Lower lobe of right lung (tissue), 2 donors: ENCODE data around the gene KCNIP3. TPM values are rescaled to one million over a fixed set of nuclear protein-coding genes. Genes with fewer than 3 reads are reported as not detected.
"Not testable (repeated sequence)": the region's sequence is repeated elsewhere in the genome, so short reads cannot be mapped to it uniquely, and the experiment has no call there.

Source experiments
- ATAC-seq, 2 donors: fragments of 200-7000 bp; cut with Tn5 transposase; one replicate each; pipeline ENCODE4 v1.9.1; 2020 to 2022; ENCODE audit warnings: mild to moderate bottlenecking in 2 of 2, moderate library complexity in 2 of 2
- DNase-seq: peaks from one replicate; pipeline ENCODE4 v3.0.0-alpha.2; 2020
- H3K27ac ChIP-seq: fragments of 200-600 bp; one replicate; pipeline ENCODE4 v1.8.0; 2022
- H3K27me3 ChIP-seq: fragments of 200-600 bp; one replicate; pipeline ENCODE4 v1.8.0; 2022; ENCODE audit warnings: low read depth
- H3K36me3 ChIP-seq: fragments of 200-600 bp; one replicate; pipeline ENCODE4 v1.8.0; 2022; ENCODE audit warnings: mild to moderate bottlenecking
- H3K4me1 ChIP-seq: fragments of 200-600 bp; one replicate; pipeline ENCODE4 v1.8.0; 2022
- H3K4me3 ChIP-seq: fragments of 200-600 bp; one replicate; pipeline ENCODE4 v1.8.0; 2022; ENCODE audit warnings: mild to moderate bottlenecking
- H3K9me3 ChIP-seq: fragments of 200-600 bp; one replicate; pipeline ENCODE4 v1.8.0; 2022
- CTCF ChIP-seq: fragments of 200-600 bp; IDR thresholded peaks from one replicate; pipeline ENCODE4 v1.8.0; 2022; ENCODE audit warnings: antibody characterized with exemption, mild to moderate bottlenecking
- intact Hi-C: fragments of 100-400 bp; cut with DNase I; formaldehyde crosslinking; loops from one replicate; pipeline ENCODE4 v1.11.0; 2022
- total RNA-seq: library from RNA; stranded (reverse); fragmentation: NEBNext Ultra II Directional; extraction: Animal tissue kit (Norgen Biotek cat#: 25700); gene quantifications from one replicate; pipeline ENCODE4 v1.2.1, GENCODE V29; 2021
- donor health status: DM: no; HTN: yes; CAD: no; lungs with severe emphysema.

KCNIP3 gene
- total RNA-seq, 1 donor from 2014 or later = 2.6 TPM

- DNase-seq = peak; percentile 28
- TF ChIP-seq CTCF = no peak
- Histone ChIP-seq H3K27ac (no peak overlapping the region), H3K9me3 (no peaks in the 10 kb centered on the region), H3K4me1 (no peaks in the 10 kb centered on the region), H3K27me3 (no peaks in the 10 kb centered on the region), H3K36me3 (no peaks in the 10 kb centered on the region), H3K4me3 (no peak overlapping the region)
- ATAC-seq = no peak
- intact Hi-C loops = no loop called here
Measured at GRCh38 chr2:95269036-95269680, 28.0 kb upstream of the KCNIP3 start.

GRCh38 chr2:95269745-95270144, 27.4 kb upstream of the KCNIP3 start:
- H3K36me3 ChIP-seq, intact Hi-C loops, H3K27me3 ChIP-seq, H3K9me3 ChIP-seq, ATAC-seq, H3K27ac ChIP-seq, H3K4me1 ChIP-seq, H3K4me3 ChIP-seq: not testable (repeated sequence)
- peak; percentile 10 for DNase-seq

- intact Hi-C loops = no loop called here
- Histone ChIP-seq H3K27ac (no peak overlapping the region), H3K9me3 (no peaks in the 10 kb centered on the region), H3K36me3 (no peaks in the 10 kb centered on the region), H3K4me3 (no peak overlapping the region), H3K27me3 (no peaks in the 10 kb centered on the region), H3K4me1 (no peaks in the 10 kb centered on the region)
- DNase-seq = peak; percentile 28
- TF ChIP-seq CTCF = no peak
- no peak for ATAC-seq
Measured at GRCh38 chr2:95270541-95271081, 26.5 kb upstream of the KCNIP3 start.

- DNase-seq (peak; percentile 17), ATAC-seq (no peak)
- H3K4me3 ChIP-seq = no peak overlapping the region
- no peaks in the 10 kb centered on the region for H3K27me3 ChIP-seq
- no peak for TF ChIP-seq CTCF
- intact Hi-C loops = no loop called here
- H3K4me1 ChIP-seq = no peaks in the 10 kb centered on the region
- H3K36me3 ChIP-seq = no peaks in the 10 kb centered on the region
- H3K27ac ChIP-seq = no peak overlapping the region
- H3K9me3 ChIP-seq = no peaks in the 10 kb centered on the region
Measured at GRCh38 chr2:95271381-95271971, 25.7 kb upstream of the KCNIP3 start.

- Histone ChIP-seq H3K9me3 (no peaks in the 10 kb centered on the region), H3K27ac (no peak overlapping the region), H3K4me3 (no peak overlapping the region), H3K4me1 (no peaks in the 10 kb centered on the region), H3K36me3 (no peaks in the 10 kb centered on the region), H3K27me3 (no peaks in the 10 kb centered on the region)
- no peak for TF ChIP-seq CTCF
- ATAC-seq = no peak
- intact Hi-C loops = no loop called here
- peak; percentile 20 for DNase-seq
Measured at GRCh38 chr2:95272299-95272751, 24.8 kb upstream of the KCNIP3 start.

- DNase-seq (peak; percentile 5), ATAC-seq (no peak)
- Histone ChIP-seq H3K4me1 (no peaks in the 10 kb centered on the region), H3K27me3 (no peaks in the 10 kb centered on the region), H3K27ac (no peak overlapping the region), H3K36me3 (no peaks in the 10 kb centered on the region), H3K4me3 (no peak overlapping the region), H3K9me3 (no peaks in the 10 kb centered on the region)
- intact Hi-C loops = no loop called here
- no peak for TF ChIP-seq CTCF
Measured at GRCh38 chr2:95272781-95273180, 24.4 kb upstream of the KCNIP3 start.
